HepG2 (cell line): ENCODE measurements around the gene TGFBR1. TPM values are rescaled to one million over a fixed set of nuclear protein-coding genes. Genes with fewer than 3 reads are reported as not detected.

ENCODE experiments used
- ARHGAP35 ChIP-seq: sonication (generic); formaldehyde crosslinking; IDR thresholded peaks from 2 replicates; pipeline ENCODE4 v1.9.0; 2022; ENCODE audit warnings: mild to moderate bottlenecking, inconsistent platforms, moderate library complexity, missing genetic modification reagents, borderline replicate concordance
- ELF1 ChIP-seq: sonication (generic); formaldehyde crosslinking; IDR thresholded peaks from 2 replicates; pipeline ENCODE4 v1.4.0; 2020; ENCODE audit warnings: missing genetic modification reagents
- ELF3 ChIP-seq: IDR thresholded peaks from 2 replicates; pipeline ENCODE4 v1.6.1; 2016; ENCODE audit warnings: missing genetic modification reagents, missing compliant biosample characterization
- FOXM1 ChIP-seq: sonication (generic); formaldehyde crosslinking; IDR thresholded peaks from 2 replicates; pipeline ENCODE4 v1.5.0; 2020; ENCODE audit warnings: missing genetic modification reagents
- GLI4 ChIP-seq: sonication (generic); formaldehyde crosslinking; IDR thresholded peaks from 2 replicates; pipeline ENCODE4 v1.5.1; 2020; ENCODE audit warnings: missing genetic modification reagents, mild to moderate bottlenecking, moderate library complexity, borderline replicate concordance
- HOXD1 ChIP-seq: sonication (generic); formaldehyde crosslinking; IDR thresholded peaks from 2 replicates; pipeline ENCODE4 v1.5.0; 2020; ENCODE audit warnings: missing genetic modification reagents
- NFE2L1 ChIP-seq: sonication (generic); formaldehyde crosslinking; IDR thresholded peaks from 2 replicates; pipeline ENCODE4 v1.4.0; 2020; ENCODE audit warnings: missing genetic modification reagents, mild to moderate bottlenecking, borderline replicate concordance
- NR1H2 ChIP-seq: sonication (generic); formaldehyde crosslinking; IDR thresholded peaks from 2 replicates; pipeline ENCODE4 v1.8.1; 2022; ENCODE audit warnings: low read depth, missing genetic modification reagents, borderline replicate concordance
- NRL ChIP-seq: sonication (generic); formaldehyde crosslinking; IDR thresholded peaks from 2 replicates; pipeline ENCODE4 v1.5.0; 2020; ENCODE audit warnings: missing genetic modification reagents, mild to moderate bottlenecking, moderate library complexity, borderline replicate concordance
- PHB2 ChIP-seq: fragments of 450-650 bp; IDR thresholded peaks from 2 replicates; pipeline ENCODE4 v1.6.1; 2018; ENCODE audit not compliant: partially characterized antibody
- RERE ChIP-seq: IDR thresholded peaks from 2 replicates; pipeline ENCODE4 v1.6.1; 2016; ENCODE audit warnings: low read depth, missing genetic modification reagents, missing compliant biosample characterization
- RFXAP ChIP-seq: sonication (generic); formaldehyde crosslinking; IDR thresholded peaks from 2 replicates; pipeline ENCODE4 v1.4.0; 2020; ENCODE audit warnings: missing genetic modification reagents, borderline replicate concordance
- TFDP1 ChIP-seq: IDR thresholded peaks from 2 replicates; pipeline ENCODE4 v1.6.1; 2016; ENCODE audit warnings: missing compliant biosample characterization, missing genetic modification reagents, borderline replicate concordance
- TP53 ChIP-seq: sonication (generic); formaldehyde crosslinking; conservative IDR thresholded peaks from 2 replicates; pipeline ENCODE4 v1.4.0; 2020; ENCODE audit warnings: missing genetic modification reagents
- YEATS4 ChIP-seq: sonication (generic); formaldehyde crosslinking; IDR thresholded peaks from 2 replicates; pipeline ENCODE4 v1.4.0; 2020; ENCODE audit warnings: missing genetic modification reagents, borderline replicate concordance
- ZFP82 ChIP-seq: sonication (generic); formaldehyde crosslinking; IDR thresholded peaks from 2 replicates; pipeline ENCODE4 v1.5.1; 2020; ENCODE audit warnings: mild to moderate bottlenecking, missing genetic modification reagents, borderline replicate concordance
- ZFP90 ChIP-seq: sonication (generic); formaldehyde crosslinking; IDR thresholded peaks from 2 replicates; pipeline ENCODE4 v1.8.0; 2022; ENCODE audit warnings: missing genetic modification reagents, mild to moderate bottlenecking, inconsistent platforms, borderline replicate concordance
- ZNF121 ChIP-seq: sonication (generic); formaldehyde crosslinking; IDR thresholded peaks from 2 replicates; pipeline ENCODE4 v1.5.0; 2020; ENCODE audit warnings: mild to moderate bottlenecking, missing genetic modification reagents
- ZNF124 ChIP-seq: sonication (generic); formaldehyde crosslinking; IDR thresholded peaks from 2 replicates; pipeline ENCODE4 v1.4.0; 2020; ENCODE audit warnings: missing genetic modification reagents
- ZNF317 ChIP-seq: sonication (generic); formaldehyde crosslinking; IDR thresholded peaks from 2 replicates; pipeline ENCODE4 v1.5.0; 2020; ENCODE audit warnings: mild to moderate bottlenecking, missing genetic modification reagents
- ZNF354B ChIP-seq: sonication (generic); formaldehyde crosslinking; IDR thresholded peaks from 2 replicates; pipeline ENCODE4 v1.8.0; 2022; ENCODE audit warnings: mild to moderate bottlenecking, missing genetic modification reagents
- ZNF468 ChIP-seq: sonication (generic); formaldehyde crosslinking; IDR thresholded peaks from 2 replicates; pipeline ENCODE4 v1.8.0; 2022; ENCODE audit warnings: mild to moderate bottlenecking, moderate library complexity, missing genetic modification reagents
- ZNF550 ChIP-seq: sonication (generic); formaldehyde crosslinking; IDR thresholded peaks from 2 replicates; pipeline ENCODE4 v1.4.0; 2020; ENCODE audit warnings: mild to moderate bottlenecking, missing genetic modification reagents, borderline replicate concordance
- ZSCAN9 ChIP-seq: IDR thresholded peaks from 2 replicates; pipeline ENCODE4 v1.6.1; 2016; ENCODE audit warnings: borderline replicate concordance
- polyA plus RNA-seq, 8 experiments: library from polyadenylated mRNA; depleted of rRNA in 3 of 8; stranded (reverse) in 7 of 8; unstranded in 1 of 8; fragments of >200 nt; fragmentation: Illumina TruSeq in 4 of 8; extraction: Trizol in 4 of 8; gene quantifications; 2 replicates each; pipeline versions ENCODE4 v1.2.1 to v1.2.3, GENCODE V29; 2011 to 2016; ENCODE audit warnings: low read depth in 4 of 8, missing spikeins in 1 of 8, mixed read lengths in 1 of 8; ENCODE audit not compliant: insufficient read depth in 1 of 8
- total RNA-seq, 5 experiments: library from RNA; depleted of rRNA; stranded (reverse); fragments of >200 nt; fragmentation: Illumina TruSeq; extraction: Trizol; gene quantifications; 2 replicates each; pipeline ENCODE4 v1.2.3, GENCODE V29; 2016; ENCODE audit warnings: low read depth in 1 of 5

TGFBR1 gene
- total and polyA plus RNA-seq, 2 of the 13 experiments (the other 11 are each of a cell fraction or from before 2014, with no cell fraction given): 16.8 to 23.9 TPM

GRCh38 chr9:99172124-99173091 is 67.5 kb downstream of the TGFBR1 start (continued):
- TF ChIP-seq TP53 (CRISPR knock-in tag): no peak
- TF ChIP-seq GLI4 (CRISPR knock-in tag): no peak
- TF ChIP-seq ZSCAN9 (CRISPR knock-in tag): 0 out of 2 replicates have a peak, but pooled peaks have one; percentile 62
- no peak for TF ChIP-seq ZNF468
- TF ChIP-seq YEATS4 (CRISPR knock-in tag): peak; percentile 35; the same call in 1 of the 2 replicates
- no peak for TF ChIP-seq ARHGAP35
- TF ChIP-seq ELF1: no peak
- no peak for TF ChIP-seq ZFP82 (CRISPR knock-in tag)
- TF ChIP-seq HOXD1 (CRISPR knock-in tag): peak; percentile 97
- no peak for TF ChIP-seq NFE2L1 (CRISPR knock-in tag)
- TF ChIP-seq ZNF124 (CRISPR knock-in tag): no peak
- TF ChIP-seq RFXAP (CRISPR knock-in tag): no peak
- no peak for TF ChIP-seq ZNF317 (CRISPR knock-in tag)
- TF ChIP-seq PHB2: no peak
- TF ChIP-seq ELF3: 0 out of 2 replicates have a peak, but pooled peaks have one; percentile 33
- TF ChIP-seq ZNF121 (CRISPR knock-in tag): no peak
- no peak for TF ChIP-seq NRL (CRISPR knock-in tag)
- no peak for TF ChIP-seq NR1H2
- TF ChIP-seq ZNF354B (CRISPR knock-in tag): no peak
- no peak for TF ChIP-seq ZNF550 (CRISPR knock-in tag)
- TF ChIP-seq ZFP90 (CRISPR knock-in tag): no peak
- TF ChIP-seq RERE (CRISPR knock-in tag): 0 out of 2 replicates have a peak, but pooled peaks have one; percentile 74
- no peak for TF ChIP-seq TFDP1 (CRISPR knock-in tag)
- TF ChIP-seq FOXM1 (CRISPR knock-in tag): no peak
